ENCODE measurements around the gene MAD1L1.

The MAD1L1 gene

DNA sequence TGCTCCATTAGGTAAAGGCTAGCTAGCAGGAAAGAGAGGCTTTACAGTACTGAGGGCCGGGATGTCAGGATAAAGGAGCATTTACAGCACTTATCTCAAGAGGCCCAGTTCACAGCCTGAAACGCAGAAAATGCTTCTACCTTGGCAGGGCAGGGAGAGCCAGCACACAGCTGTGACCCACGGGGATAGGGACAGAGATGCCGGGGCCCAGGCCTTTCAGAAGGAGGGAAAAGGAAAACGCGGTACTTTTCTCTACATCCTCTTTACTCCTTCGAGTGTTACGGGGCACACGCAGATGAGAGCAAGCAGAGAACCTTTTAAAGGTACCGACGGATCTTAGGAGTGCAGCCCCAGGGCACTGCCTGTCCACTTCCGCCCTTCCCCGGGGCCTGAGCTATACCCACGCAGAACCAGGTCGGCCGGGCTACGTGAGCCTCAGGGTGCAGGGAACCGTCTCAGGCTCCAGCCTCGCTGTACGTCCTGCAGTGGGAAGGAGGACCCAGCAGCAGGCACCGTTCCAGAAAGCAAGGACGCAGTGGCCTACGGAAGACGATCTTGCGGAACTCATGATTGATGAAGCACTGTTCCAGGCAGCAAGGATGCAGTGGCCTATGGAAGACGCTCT, 330.4 kb downstream of the MAD1L1 start:
- no peak overlapping the region for H3K4me3 Mint-ChIP-seq
- H3K36me3 Mint-ChIP-seq, result peaks cover 2% of the 10 kb centered on the region
- H3K27ac Mint-ChIP-seq, result no peak overlapping the region
- H3K4me1 Mint-ChIP-seq, result peaks cover 6% of the 10 kb centered on the region
- no peaks in the 10 kb centered on the region for H3K9me3 Mint-ChIP-seq
- no peaks in the 10 kb centered on the region for H3K27me3 Mint-ChIP-seq

GRCh38 chr7:1901431-1902210, 331.1 kb downstream of the MAD1L1 start:
- Mint-ChIP-seq H3K4me3 (no peak overlapping the region), H3K9me3 (no peaks in the 10 kb centered on the region), H3K27ac (no peak overlapping the region), H3K27me3 (no peaks in the 10 kb centered on the region), H3K36me3 (peaks cover 4% of the 10 kb centered on the region), H3K4me1 (peaks cover 6% of the 10 kb centered on the region)

DNA sequence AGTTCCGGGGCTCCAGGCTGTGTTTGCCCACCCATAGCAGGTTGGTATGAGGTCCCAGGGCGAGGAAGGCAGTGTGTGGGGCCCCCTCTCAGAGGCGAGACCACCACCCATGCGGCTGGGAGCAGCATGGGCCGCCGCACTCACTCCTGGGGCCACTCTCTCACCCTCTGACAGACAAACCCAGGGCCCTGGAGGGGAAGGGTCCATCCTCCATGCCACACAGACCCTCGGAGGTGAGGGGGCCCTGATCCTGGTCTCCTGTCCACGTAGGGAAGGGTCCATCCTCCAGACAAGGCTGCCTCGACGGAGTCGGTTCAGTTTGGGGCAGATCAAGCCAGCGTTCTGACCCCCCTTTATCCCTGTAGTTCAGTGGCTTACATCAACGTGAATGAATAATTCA, 331.9 kb downstream of the MAD1L1 start:
- H3K27ac Mint-ChIP-seq, result no peak overlapping the region
- no peaks in the 10 kb centered on the region for H3K9me3 Mint-ChIP-seq
- peaks cover 3% of the 10 kb centered on the region for H3K4me1 Mint-ChIP-seq
- H3K4me3 Mint-ChIP-seq, result no peak overlapping the region
- H3K36me3 Mint-ChIP-seq, result peaks cover 2% of the 10 kb centered on the region
- no peaks in the 10 kb centered on the region for H3K27me3 Mint-ChIP-seq

DNA sequence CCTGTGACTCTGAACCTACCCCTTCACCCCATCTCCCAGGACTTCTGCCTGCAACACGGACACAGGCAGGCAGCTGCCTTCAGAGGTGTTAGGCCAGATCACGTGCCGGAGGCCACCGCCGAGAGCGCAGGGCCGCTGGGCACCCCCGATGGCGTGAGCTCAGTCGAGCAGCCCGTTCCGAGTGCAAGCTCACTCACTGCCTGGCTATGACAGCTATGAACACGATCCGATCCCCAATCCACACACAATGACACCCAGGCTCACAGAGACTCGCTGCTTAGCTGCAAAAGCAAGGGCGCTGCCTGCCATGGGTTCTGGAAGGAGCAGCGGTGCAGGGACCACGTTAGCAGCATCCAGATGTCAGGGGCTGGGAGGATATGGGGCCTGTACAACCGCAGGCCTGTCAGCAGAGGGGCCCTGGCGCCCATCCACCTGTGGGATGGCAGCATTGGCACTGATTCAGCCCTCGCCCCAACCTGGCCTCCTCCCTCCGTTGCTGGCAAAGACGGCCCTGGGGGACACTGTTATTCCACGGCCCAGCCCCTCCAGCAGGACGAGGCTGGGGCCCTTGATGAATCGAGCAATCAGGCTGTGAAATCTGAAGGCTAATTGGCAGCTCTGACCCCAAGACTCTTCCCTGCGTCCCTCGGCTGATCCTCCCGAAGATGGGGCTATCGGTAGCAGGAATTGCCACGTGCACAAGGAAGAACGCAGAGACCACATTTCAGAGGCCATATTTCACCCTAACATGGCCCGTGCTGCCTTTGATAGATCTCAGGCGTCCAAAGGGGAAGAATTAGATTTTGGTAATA, 332.6 kb downstream of the MAD1L1 start:
- no peaks in the 10 kb centered on the region for H3K27me3 Mint-ChIP-seq
- no peak overlapping the region for H3K4me3 Mint-ChIP-seq
- H3K36me3 Mint-ChIP-seq, result peaks cover 2% of the 10 kb centered on the region
- peaks cover 3% of the 10 kb centered on the region for H3K4me1 Mint-ChIP-seq
- H3K27ac Mint-ChIP-seq, result peak overlapping the region; percentile 59
- H3K9me3 Mint-ChIP-seq, result no peaks in the 10 kb centered on the region

DNA sequence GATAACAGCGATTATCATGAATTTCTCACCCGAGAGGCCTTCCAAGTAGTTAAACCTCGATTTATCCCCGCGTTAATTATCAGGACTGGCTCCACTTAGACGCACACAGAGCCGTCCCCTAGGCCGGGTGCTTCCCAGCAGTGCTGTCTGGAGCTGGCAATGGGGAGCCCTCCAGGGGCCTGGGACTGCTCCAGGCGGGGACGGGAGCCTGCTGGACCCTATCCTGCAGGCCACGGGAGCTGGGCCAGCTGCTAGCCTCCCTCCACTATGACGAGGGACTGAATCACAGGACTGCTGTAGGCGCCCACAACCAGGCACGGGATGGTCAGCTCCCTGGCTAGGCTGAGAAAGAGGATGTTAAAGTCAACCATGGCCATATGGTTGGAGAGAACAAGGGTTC, 333.5 kb downstream of the MAD1L1 start:
- Mint-ChIP-seq H3K4me1 (peaks cover 3% of the 10 kb centered on the region), H3K9me3 (no peaks in the 10 kb centered on the region), H3K27me3 (no peaks in the 10 kb centered on the region), H3K27ac (no peak overlapping the region), H3K4me3 (no peak overlapping the region), H3K36me3 (peaks cover 2% of the 10 kb centered on the region)

GRCh38 chr7:1898628-1899185, 334.0 kb downstream of the MAD1L1 start:
- Mint-ChIP-seq H3K27me3 (no peaks in the 10 kb centered on the region), H3K4me3 (no peak overlapping the region), H3K27ac (no peak overlapping the region), H3K9me3 (no peaks in the 10 kb centered on the region), H3K36me3 (peaks cover 2% of the 10 kb centered on the region), H3K4me1 (peaks cover 7% of the 10 kb centered on the region)

DNA sequence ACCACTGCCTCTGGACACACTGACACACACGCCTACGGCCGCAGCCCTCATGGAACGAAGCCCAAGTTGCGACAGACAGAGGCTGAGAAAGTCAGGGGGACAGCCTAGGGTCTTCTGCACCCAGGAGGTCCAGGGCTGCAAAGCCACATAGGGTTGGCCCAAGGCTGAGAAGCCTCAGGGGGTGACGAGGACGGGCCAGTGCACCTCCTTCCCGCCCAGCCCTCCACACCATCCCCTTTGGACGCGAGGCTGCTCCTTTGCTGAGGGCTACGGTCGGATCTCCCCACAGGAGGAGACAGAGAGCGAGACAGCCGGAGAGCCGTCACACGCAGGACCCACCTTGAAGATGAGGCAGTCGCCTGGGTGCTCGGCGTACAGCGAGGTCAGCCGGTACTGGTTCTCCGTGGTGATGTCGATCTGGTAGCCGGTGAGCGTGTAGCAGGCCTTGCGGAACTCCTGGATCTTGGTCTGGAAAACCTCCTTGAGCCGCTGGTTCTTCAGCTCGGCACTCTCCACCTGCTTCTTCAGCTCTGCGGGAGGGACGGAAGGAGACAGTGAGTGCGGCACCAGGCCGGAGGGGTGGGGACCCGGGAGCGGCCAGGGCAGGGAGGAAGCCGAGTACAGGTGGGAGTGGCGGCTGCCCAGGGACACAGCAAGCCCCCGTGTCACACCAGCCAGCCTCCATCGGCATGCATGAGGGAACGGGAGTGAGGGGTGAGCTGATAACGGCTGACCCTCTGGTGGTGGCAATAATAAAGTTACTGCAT, 334.7 kb downstream of the MAD1L1 start:
- Mint-ChIP-seq H3K4me3 (no peak overlapping the region), H3K4me1 (peaks cover 7% of the 10 kb centered on the region), H3K36me3 (peaks cover 2% of the 10 kb centered on the region), H3K27ac (no peak overlapping the region), H3K27me3 (no peaks in the 10 kb centered on the region), H3K9me3 (no peaks in the 10 kb centered on the region)

DNA sequence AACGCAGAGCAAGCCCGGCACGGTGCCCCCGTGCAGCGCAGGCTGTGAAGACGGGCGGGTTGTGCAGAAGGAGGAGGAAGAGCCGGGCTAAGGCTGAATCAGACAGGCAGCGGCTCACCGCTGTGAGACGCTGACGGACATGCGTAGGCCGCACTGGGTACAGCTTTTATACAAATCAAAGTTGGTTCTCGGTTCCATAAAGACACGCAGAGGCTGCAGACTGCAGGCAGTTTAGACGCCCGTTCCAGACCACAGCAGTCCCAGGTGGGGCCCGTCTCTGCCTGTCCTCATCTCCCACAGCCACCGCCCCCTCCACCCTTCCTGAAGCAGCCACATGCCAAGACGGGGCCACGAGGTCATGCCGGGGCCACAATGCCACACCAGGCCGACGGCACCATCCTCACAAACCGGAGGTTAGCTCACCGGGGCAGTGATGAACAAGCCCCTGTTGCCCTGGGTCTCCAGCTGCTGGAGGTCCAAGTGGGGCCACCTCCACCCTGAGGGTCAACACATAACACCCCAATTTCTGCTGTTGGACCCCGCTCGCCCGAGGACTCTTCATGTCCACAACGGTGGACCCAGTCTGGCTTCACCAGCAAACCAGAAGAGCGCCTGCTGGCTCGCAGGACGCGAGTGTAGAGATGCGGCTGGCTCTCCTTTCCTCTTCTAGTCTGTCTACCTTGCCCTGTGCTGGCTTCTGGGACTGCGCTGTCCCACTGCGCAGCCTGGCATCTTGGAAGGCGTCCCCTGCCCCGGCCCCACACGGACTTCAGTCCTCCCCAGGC, 335.5 kb downstream of the MAD1L1 start:
- Mint-ChIP-seq H3K4me1 (peaks cover 7% of the 10 kb centered on the region), H3K27me3 (no peaks in the 10 kb centered on the region), H3K9me3 (no peaks in the 10 kb centered on the region), H3K27ac (no peak overlapping the region), H3K4me3 (no peak overlapping the region), H3K36me3 (peaks cover 2% of the 10 kb centered on the region)

- Mint-ChIP-seq H3K27me3 (no peaks in the 10 kb centered on the region), H3K27ac (no peak overlapping the region), H3K4me3 (no peak overlapping the region), H3K36me3 (peaks cover 2% of the 10 kb centered on the region), H3K4me1 (peaks cover 12% of the 10 kb centered on the region), H3K9me3 (no peaks in the 10 kb centered on the region)
These were observed 336.9 kb downstream of the MAD1L1 start for GRCh38 chr7:1895664-1896515.

- Mint-ChIP-seq H3K4me1 (peaks cover 16% of the 10 kb centered on the region), H3K4me3 (no peak overlapping the region), H3K27ac (no peak overlapping the region), H3K36me3 (peaks cover 4% of the 10 kb centered on the region), H3K9me3 (no peaks in the 10 kb centered on the region), H3K27me3 (no peaks in the 10 kb centered on the region)
These were observed 337.7 kb downstream of the MAD1L1 start for GRCh38 chr7:1894906-1895663.

DNA sequence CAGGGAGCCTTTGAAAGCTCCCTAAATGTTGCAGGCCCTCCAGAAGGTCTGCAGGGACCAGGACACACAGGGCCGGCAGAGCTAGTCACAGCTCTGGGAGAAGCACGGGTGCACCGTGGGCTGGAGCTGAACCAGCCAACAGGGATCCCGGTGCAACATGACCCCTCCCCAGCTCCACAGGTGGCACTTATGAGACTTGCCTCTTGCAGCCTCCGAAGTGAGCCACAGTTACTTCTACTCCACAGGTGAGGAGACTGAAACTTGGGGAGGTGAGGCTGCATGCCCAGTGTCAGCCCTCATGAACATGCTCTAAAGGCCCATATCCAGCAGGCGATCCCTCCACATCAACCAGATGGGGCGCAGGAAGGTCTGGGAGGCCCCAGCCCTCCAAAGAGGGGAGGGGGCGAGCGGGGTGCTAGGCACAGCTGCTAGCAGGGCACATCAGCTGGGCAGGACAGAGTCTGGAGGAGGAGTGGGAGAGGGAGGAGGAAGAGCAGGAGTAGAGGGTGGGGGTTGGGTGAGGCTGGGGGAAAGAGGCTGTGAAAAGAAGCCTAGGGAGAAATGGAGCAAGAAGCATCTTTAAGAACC, 338.3 kb downstream of the MAD1L1 start:
- Mint-ChIP-seq H3K36me3 (peaks cover 4% of the 10 kb centered on the region), H3K9me3 (no peaks in the 10 kb centered on the region), H3K27ac (no peak overlapping the region), H3K4me1 (peaks cover 15% of the 10 kb centered on the region), H3K4me3 (no peak overlapping the region), H3K27me3 (no peaks in the 10 kb centered on the region)

- Mint-ChIP-seq H3K9me3 (no peaks in the 10 kb centered on the region), H3K36me3 (peaks cover 4% of the 10 kb centered on the region), H3K4me3 (no peak overlapping the region), H3K27ac (peak overlapping the region; percentile 76), H3K4me1 (peaks cover 15% of the 10 kb centered on the region), H3K27me3 (no peaks in the 10 kb centered on the region)
These were observed 339.3 kb downstream of the MAD1L1 start for GRCh38 chr7:1893451-1893850.

DNA sequence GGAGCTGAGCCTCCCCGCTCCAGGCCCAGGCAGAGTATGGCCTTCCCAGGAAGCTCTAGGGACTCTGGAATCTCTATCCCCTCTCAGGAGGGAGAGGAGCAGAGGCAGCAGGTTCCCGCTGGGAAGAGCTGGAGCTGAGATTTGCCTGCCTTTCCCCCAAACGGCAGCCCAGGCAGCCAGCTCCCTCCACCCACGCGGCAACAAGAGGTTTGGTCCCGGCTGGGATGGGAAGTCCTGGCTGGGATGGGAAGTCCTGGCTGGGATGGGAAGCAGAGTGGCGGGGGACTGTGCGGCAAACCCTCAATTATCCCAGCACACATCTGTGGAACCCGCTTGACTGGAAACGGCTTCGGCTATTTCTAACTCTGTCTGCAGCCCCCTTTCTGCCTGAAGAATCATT, 339.7 kb downstream of the MAD1L1 start:
- Mint-ChIP-seq H3K9me3 (no peaks in the 10 kb centered on the region), H3K27ac (no peak overlapping the region), H3K4me1 (peaks cover 15% of the 10 kb centered on the region), H3K36me3 (peaks cover 4% of the 10 kb centered on the region), H3K27me3 (no peaks in the 10 kb centered on the region), H3K4me3 (no peak overlapping the region)

All from activated naive CD4-positive, alpha-beta T cell treated with anti-CD3 and anti-CD28 coated beads, Interleukin-2, amount 50 U/mL, for 24 hours (primary cell).